Activated CD4-positive, alpha-beta memory T cell treated with anti-CD3 and anti-CD28 coated beads, Interleukin-2, amount 10 ng/mL, durations not matched to agents 7 days and 5 days (primary cell): ENCODE results near the gene S100A6. TPM values are rescaled to one million over a fixed set of nuclear protein-coding genes. Genes with fewer than 3 reads are reported as not detected.

Experiments
- CTCF ChIA-PET: fragments of 350-600 bp; sonication (Branson Sonifier 250); formaldehyde crosslinking; loops from one replicate; lab custom pipeline; 2021; ENCODE audit warnings: antibody characterized with exemption, inconsistent platforms; lab: Charles Lee
- POLR2A ChIA-PET: fragments of 350-600 bp; sonication (Branson Sonifier 250); formaldehyde crosslinking; loops from one replicate; lab custom pipeline; 2021; ENCODE audit warnings: antibody characterized with exemption; lab: Charles Lee
- DNase-seq: peaks from one replicate; pipeline ENCODE4 v3.0.0-alpha.2; 2020
- H3K27ac Mint-ChIP-seq: one replicate; pipeline ENCODE4 v1.8.0; 2021; ENCODE audit warnings: mild to moderate bottlenecking, mixed read lengths
- H3K27me3 Mint-ChIP-seq: one replicate; pipeline ENCODE4 v1.8.0; 2021; ENCODE audit warnings: mixed read lengths
- H3K36me3 Mint-ChIP-seq: one replicate; pipeline ENCODE4 v1.8.0; 2021; ENCODE audit warnings: low read depth, mixed read lengths
- H3K4me1 Mint-ChIP-seq: one replicate; pipeline ENCODE4 v1.8.0; 2021; ENCODE audit warnings: mixed read lengths
- H3K4me3 Mint-ChIP-seq: one replicate; pipeline ENCODE4 v1.8.0; 2021; ENCODE audit warnings: mild to moderate bottlenecking, mixed read lengths
- H3K9me3 Mint-ChIP-seq: one replicate; pipeline ENCODE4 v1.8.0; 2021; ENCODE audit warnings: mixed read lengths
- total RNA-seq, 2 experiments: library from RNA; stranded (reverse); gene quantifications; one replicate each; pipeline ENCODE4 v1.2.3, GENCODE V29; 2021

Gene S100A6
- total RNA-seq, 2 experiments from 2014 or later: 781 to 799 TPM

- CTCF ChIA-PET: interaction anchor here (0.6 to 2.2 kb wide), 4 partner anchors 8 to 830 kb away, joined by 3 to 9 read pairs (median 4); no protein-coding TSS in a partner anchor
- no peak overlapping the region for H3K27ac Mint-ChIP-seq
- peaks cover 33% of the 10 kb centered on the region for H3K27me3 Mint-ChIP-seq
- H3K4me1 Mint-ChIP-seq: no peaks in the 10 kb centered on the region
- no peaks in the 10 kb centered on the region for H3K36me3 Mint-ChIP-seq
- no peaks in the 10 kb centered on the region for H3K9me3 Mint-ChIP-seq
- DNase-seq: no peak
- no peak overlapping the region for H3K4me3 Mint-ChIP-seq
- POLR2A ChIA-PET: no interaction called here
These were observed 49.9 kb downstream of the S100A6 start for GRCh38 chr1:153485863-153486262.

Other genes starting within 250 kb of the S100A6 start
- gene PGLYRP3, start 223.0 kb downstream of the S100A6 start, total RNA-seq: not detected
- gene PGLYRP4, start 187.2 kb downstream of the S100A6 start, total RNA-seq: not detected
- gene S100A9, start 178.1 kb downstream of the S100A6 start, total RNA-seq: under 1 TPM in 1 of 2 experiments, not detected in 1; 0.55 TPM
- not detected for gene S100A12, start 160.4 kb downstream of the S100A6 start, total RNA-seq
- not detected for gene S100A8, start 144.9 kb downstream of the S100A6 start, total RNA-seq
- gene S100A7A, start 119.5 kb downstream of the S100A6 start, total RNA-seq: not detected
- gene S100A7, start 75.3 kb downstream of the S100A6 start, total RNA-seq: not detected
- gene S100A5, start 4.9 kb upstream of the S100A6 start, total RNA-seq: 1 to 10 TPM; 2.2 to 4.7 TPM
- 1,000 to 10,000 TPM; 1,297 to 1,322 TPM for gene S100A4, start 9.8 kb upstream of the S100A6 start, total RNA-seq
- not detected for gene S100A3, start 13.3 kb upstream of the S100A6 start, total RNA-seq
- gene S100A2, start 29.9 kb upstream of the S100A6 start, total RNA-seq: 1 to 10 TPM in 1 of 2 experiments, under 1 TPM in 1; 0.85 to 1.2 TPM
- gene S100A16, start 77.1 kb upstream of the S100A6 start, total RNA-seq: not detected
- not detected for gene S100A14, start 80.3 kb upstream of the S100A6 start, total RNA-seq
- gene S100A13, start 91.5 kb upstream of the S100A6 start, total RNA-seq: 1 to 10 TPM; 6.1 TPM
- gene S100A1, start 92.4 kb upstream of the S100A6 start, total RNA-seq: not detected
- 10 to 100 TPM; 84.7 to 87.1 TPM for gene CHTOP, start 98.1 kb upstream of the S100A6 start, total RNA-seq
- 10 to 100 TPM; 35.0 to 35.6 TPM for gene SNAPIN, start 122.7 kb upstream of the S100A6 start, total RNA-seq
- 100 to 1,000 TPM; 166 to 169 TPM for gene ILF2, start 135.0 kb upstream of the S100A6 start, total RNA-seq
- not detected for gene NPR1, start 142.7 kb upstream of the S100A6 start, total RNA-seq
- gene INTS3, start 192.1 kb upstream of the S100A6 start, total RNA-seq: 10 to 100 TPM; 46.9 to 50.5 TPM
- 10 to 100 TPM; 24.9 to 25.3 TPM for gene SLC27A3, start 239.4 kb upstream of the S100A6 start, total RNA-seq